DMS114 treated with DMSO at 0.1 percent for 48 hours (cell line): ENCODE results near the gene TBC1D1.
"Not testable (repeated sequence)": the region's sequence is repeated elsewhere in the genome, so short reads cannot be mapped to it uniquely, and the experiment has no call there.

Experiments used
- DNase-seq: peaks from one replicate; lab custom pipeline; 2025; ENCODE audit not compliant: unreplicated experiment; lab: John Stamatoyannopoulos, UW

Gene TBC1D1

GRCh38 chr4:37964734-37965457 lies 74.0 kb downstream of the TBC1D1 start:
- no peak for DNase-seq

- no peak for DNase-seq
These were observed 75.2 kb downstream of the TBC1D1 start for GRCh38 chr4:37966044-37966443.

GRCh38 chr4:37967736-37968135 lies 76.9 kb downstream of the TBC1D1 start:
- no peak for DNase-seq

GRCh38 chr4:37968747-37969146 lies 77.9 kb downstream of the TBC1D1 start:
- no peak for DNase-seq

- DNase-seq: no peak
These were observed 79.8 kb downstream of the TBC1D1 start for GRCh38 chr4:37970702-37971101.

- no peak for DNase-seq
These were observed 80.3 kb downstream of the TBC1D1 start for GRCh38 chr4:37971202-37971601.

- DNase-seq: no peak
These were observed 82.6 kb downstream of the TBC1D1 start for GRCh38 chr4:37973441-37973840.

GRCh38 chr4:37975321-37975822 lies 84.5 kb downstream of the TBC1D1 start:
- DNase-seq: not testable (repeated sequence)

GRCh38 chr4:37976507-37976906 lies 85.6 kb downstream of the TBC1D1 start:
- DNase-seq: no peak

- DNase-seq: peak; percentile 25
These were observed 86.1 kb downstream of the TBC1D1 start for GRCh38 chr4:37976991-37977470.

- peak; percentile 15 for DNase-seq
These were observed 86.8 kb downstream of the TBC1D1 start for GRCh38 chr4:37977471-37978247.

GRCh38 chr4:37978248-37978924 lies 87.5 kb downstream of the TBC1D1 start:
- no peak for DNase-seq

GRCh38 chr4:37980246-37980645 lies 89.4 kb downstream of the TBC1D1 start:
- DNase-seq: no peak

- no peak for DNase-seq
These were observed 90.5 kb downstream of the TBC1D1 start for GRCh38 chr4:37981425-37981824.

- DNase-seq: no peak
These were observed 91.2 kb downstream of the TBC1D1 start for GRCh38 chr4:37981844-37982720.

GRCh38 chr4:37982736-37983135 lies 91.9 kb downstream of the TBC1D1 start:
- no peak for DNase-seq

GRCh38 chr4:37983951-37984350 lies 93.1 kb downstream of the TBC1D1 start:
- no peak for DNase-seq

GRCh38 chr4:37985730-37986275 lies 94.9 kb downstream of the TBC1D1 start:
- DNase-seq: no peak

GRCh38 chr4:37988670-37989069 lies 97.8 kb downstream of the TBC1D1 start:
- DNase-seq: no peak
